Activated CD8-positive, alpha-beta memory T cell treated with anti-CD3 and anti-CD28 coated beads, Interleukin-2, amount 50 U/mL, for 1 hour (primary cell): Measurements from ENCODE around the gene MBTPS1.

Source experiments
- DNase-seq: peaks from one replicate; pipeline ENCODE4 v3.0.0-alpha.2; 2020; ENCODE audit errors: extremely low read depth

MBTPS1 gene

GRCh38 chr16:84074721-84075120 lies 42.0 kb downstream of the MBTPS1 start:
- no peak for DNase-seq

DNA sequence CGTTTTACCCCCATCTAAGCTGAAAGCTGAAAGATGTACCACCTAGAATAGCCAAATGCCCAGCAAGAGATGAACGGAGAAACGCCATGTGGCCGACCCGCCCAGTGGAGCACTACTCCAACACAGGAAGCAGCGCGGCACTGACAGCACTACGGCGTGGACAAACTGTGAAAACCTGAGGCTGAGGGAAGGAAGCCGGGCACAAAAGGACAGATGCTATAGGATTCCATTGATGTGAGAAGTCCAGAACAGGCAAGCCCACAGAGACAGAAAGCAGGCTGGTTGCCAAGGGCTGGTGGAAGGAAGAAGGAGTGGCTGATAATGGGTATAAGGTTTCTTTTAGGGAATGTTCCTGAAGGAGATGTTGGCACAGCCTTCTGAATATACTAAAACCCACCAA lies 44.7 kb downstream of the MBTPS1 start:
- DNase-seq = no peak

DNA sequence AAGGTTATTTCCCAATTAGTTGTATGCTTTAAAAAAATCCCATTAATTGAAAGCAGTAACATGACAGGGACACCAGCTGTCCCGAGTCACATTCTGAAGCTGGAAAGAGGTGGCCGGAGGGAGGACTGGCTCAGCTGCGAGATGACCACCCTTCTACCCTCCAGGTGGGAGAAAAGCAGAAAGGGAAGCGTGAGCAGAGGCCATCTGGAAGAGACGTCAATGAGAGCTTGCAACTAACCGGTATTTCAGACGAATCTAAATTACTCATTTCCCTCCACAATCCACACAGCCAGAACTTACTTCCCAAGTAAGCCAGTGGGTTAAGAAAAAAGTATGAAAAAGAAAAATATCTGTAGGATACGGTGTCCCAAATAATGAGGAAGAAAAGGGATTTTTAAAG lies 45.6 kb downstream of the MBTPS1 start:
- DNase-seq = no peak

DNA sequence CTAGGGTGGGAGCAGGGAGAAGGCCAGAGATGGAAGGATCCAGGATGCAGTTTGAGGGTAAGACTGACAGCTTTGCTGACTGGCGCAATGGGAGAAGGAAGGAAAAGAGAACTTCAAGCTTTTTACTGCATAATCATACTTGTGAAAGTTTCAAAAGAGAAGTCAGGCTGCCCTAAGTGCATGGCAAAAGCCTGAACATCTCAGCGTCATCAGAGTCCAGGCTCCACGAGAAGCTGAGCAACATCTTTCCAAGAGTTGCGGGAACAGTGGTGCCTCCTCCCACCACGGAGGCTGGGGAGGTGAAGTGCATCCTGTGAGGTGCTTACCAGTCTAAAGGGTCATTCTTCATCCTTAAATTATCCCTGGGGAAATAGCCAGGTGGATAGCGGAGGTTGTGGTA lies 47.2 kb downstream of the MBTPS1 start:
- no peak for DNase-seq

DNA sequence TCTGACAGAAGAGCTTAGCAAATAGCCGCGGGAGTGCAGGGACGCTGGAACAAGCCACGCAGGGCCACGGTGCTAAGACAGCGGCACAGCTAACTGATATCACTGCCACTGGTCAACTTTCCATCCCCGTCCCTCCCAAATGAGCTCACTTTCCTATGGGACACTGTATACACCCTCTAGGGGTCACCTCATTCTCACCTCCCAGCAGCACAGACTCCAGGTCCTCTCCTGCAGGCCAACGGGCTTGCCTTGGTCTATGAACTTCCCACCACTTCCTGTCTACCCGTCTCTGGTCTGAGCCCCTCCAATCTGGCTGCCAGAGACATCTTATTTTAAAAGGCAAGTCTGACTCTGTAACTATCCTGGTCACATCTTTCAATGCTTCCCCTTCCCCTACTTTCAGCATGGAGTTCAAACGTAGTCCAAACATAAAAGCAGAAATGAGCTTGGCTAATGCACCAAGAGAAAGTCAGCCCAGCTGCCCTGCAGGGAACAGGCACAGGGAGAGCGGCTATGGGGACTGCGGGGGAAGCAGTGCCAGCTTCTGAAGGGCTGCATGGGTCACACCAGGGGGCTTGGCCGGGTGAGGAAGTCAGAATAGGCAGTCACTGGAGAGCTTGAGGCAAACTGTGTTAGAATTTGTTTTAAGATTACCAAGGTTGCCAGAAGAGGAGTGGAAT lies 47.8 kb downstream of the MBTPS1 start:
- no peak for DNase-seq

GRCh38 chr16:84068041-84068440 lies 48.7 kb downstream of the MBTPS1 start:
- DNase-seq = no peak

DNA sequence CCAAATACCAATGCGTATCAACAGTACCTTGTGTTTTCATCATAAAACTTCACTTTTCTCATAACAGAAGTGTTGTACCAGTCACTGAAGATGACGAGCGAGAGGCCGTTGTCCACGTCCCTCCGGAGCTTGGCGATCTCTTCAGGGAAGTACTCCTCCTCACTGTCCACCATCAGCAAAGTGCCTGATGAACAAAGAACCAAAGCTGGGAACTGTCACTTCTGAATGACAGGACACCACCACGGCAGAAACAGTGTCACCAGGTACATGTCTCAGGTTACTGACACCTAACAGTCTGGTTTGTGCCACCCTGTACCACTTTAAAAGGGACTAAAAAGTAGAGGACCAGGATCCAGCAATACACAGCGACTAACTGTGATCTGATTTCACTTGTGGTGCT lies 49.1 kb downstream of the MBTPS1 start:
- DNase-seq = no peak

- DNase-seq = no peak
Measured at GRCh38 chr16:84065536-84066132, 51.1 kb downstream of the MBTPS1 start.

DNA sequence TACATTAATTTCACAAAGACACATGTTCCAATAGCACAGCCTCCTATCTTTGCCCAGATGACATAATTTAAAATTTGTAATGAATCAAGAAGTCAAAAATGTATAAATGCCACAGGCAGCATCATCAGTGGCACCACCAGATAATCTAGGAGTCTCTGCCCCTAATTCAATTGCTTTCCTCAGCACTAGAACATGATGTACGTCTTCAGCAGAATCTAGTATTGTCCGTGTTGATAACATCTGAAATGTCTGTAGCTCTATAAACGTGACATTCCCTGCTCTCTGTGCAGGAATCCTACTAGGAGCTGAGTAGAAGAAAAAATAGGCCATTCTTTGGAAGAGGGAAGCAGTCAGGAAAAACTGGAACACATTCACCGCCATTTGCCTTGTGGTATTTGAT lies 52.8 kb downstream of the MBTPS1 start:
- DNase-seq = no peak

GRCh38 chr16:84062734-84063640 lies 53.8 kb downstream of the MBTPS1 start:
- DNase-seq = peak; percentile 4

- no peak for DNase-seq
Measured at GRCh38 chr16:84061236-84061819, 55.4 kb downstream of the MBTPS1 start.

- DNase-seq = no peak
Measured at GRCh38 chr16:84059946-84060901, 56.5 kb downstream of the MBTPS1 start.

DNA sequence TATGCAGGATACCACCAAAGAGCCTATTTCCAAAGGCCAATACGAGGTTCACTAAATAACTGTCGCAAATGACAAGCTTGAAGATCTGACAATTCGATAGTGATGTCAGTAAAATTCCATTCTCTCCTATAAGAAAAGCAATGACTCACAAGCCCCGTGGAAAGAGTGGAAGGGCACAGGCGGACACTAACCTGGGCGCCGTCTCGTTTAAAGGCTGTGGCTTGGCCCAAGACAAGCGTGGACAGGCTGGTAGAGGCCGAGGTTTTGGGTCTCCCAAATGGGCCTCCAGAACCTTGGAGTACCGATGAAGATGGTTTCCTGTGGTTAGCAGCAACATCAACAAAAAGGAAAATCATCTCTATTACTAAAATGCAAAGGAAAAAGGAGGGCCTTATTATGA lies 57.6 kb downstream of the MBTPS1 start:
- no peak for DNase-seq

- DNase-seq = no peak
Measured at GRCh38 chr16:84058664-84059063, 58.1 kb downstream of the MBTPS1 start.

DNA sequence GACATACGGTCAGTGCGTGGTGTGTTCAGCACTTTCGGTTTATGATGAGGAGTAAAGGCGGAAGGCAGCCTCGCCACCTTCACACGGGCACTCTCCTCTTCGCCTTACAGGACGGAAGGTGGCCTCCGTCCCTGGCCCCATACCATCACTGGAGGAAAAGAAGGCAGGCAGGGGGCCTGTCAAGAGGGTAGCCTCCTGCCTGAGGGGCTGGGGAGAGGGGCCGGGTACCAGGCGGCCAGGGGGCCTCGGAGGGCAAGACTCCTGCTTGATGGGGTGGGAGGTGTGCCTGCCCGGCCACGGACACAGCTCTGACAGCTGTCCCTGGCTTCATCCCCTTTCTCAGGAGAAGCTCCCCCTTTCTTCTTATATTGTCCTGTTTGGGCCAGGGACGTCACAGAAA lies 58.5 kb downstream of the MBTPS1 start:
- no peak for DNase-seq

DNA sequence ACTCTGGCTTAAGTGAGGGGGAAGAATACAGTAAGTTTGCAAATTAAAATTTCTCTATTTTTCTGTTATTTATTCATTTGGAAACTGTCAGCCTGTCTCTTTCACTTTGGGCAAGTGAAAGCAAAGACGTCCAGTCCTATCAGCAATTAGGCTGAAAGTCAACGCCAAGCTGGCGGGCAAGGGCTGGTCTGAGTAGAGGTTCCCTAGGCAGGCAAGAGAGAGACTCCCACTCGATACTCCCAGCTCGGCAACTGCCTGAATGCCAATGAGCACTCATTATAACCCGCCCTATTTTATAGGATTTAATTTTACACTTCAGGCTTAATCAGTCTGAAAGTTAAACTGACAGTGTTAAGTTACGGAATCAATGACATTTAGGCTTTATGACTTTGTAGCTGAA lies 59.8 kb downstream of the MBTPS1 start:
- no peak for DNase-seq

DNA sequence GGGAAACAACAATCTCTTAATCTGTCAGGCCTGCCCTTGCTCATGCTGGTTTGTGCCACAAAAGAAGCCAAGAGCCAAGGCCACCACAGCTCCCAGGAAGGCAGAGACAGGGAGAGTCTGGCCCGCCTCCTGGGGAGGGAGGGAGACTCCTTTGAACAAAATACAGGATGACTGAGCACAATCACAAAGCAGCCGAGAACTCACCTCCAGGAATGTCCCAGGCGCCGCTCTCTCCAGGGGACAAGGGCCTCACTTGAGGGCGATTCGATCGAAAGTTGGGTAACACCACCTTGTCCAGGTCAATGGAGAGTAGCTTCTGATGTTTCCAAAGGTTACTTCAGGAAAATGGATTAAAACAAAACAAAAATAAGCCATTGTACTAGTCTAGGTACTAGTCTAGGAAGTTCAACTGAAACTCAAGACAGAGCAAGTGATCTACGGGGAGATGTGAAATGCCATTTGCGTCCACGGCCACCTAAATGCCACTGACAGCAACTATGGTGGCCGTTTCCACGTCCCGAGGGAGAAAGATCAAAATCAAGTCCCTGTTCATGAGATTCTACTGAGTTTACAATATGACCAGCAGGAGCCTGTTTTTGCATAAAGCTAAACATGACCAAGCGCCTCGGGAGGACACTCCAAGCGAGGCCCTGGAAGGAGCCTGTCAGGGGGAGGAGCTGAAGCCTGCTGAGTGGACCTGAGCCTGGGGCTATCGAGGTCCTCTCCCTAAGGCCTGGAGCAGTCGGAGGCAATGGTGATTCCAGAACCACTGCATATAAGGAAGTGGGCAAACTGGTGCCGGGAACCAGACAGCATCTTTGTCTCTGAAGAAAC lies 60.7 kb downstream of the MBTPS1 start:
- no peak for DNase-seq

DNA sequence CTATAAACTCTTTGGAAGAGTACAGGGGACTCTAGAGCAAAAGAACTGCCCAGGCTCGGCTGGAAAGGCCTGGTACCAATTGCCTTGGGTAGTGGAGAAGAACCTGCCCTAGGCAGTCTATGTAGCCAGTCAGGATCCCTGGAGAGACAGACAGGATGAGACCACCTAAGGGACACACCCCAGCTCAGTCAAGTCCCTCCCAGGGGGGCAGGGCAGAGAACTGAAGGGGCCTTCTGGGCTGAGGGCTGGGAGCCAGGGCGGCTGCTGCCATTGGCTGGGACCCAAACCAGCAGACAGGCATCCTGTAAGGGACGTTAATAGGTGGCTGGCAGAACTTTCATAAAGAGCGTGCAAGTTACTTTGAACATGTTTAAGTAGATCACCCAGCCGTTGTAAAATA lies 61.4 kb downstream of the MBTPS1 start:
- DNase-seq = no peak

- no peak for DNase-seq
Measured at GRCh38 chr16:84054916-84055315, 61.8 kb downstream of the MBTPS1 start.

DNA sequence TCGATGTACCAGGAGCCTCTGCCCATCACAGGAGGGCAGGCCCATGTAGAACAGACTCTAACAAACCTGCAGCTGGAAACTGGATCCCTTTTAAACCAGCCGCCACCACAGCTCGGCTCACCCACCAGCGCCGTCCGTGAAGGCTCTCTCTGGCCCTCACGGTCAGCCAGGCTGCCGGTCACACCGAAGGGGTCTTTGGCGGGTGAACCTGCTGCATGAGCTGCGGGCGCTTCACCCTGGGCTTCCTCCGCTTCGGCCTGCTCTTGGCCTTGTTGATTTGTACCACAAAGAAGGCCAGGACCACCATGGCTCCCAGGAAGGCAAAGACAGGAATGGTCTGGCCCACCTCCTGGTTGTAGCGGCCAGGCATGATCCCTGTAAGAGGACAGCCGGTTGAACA lies 62.5 kb downstream of the MBTPS1 start:
- DNase-seq = no peak
